NCI-H1105 (cell line): ENCODE measurements around the gene GTSE1.
A peak's percentile ranks its signal among the peaks of the same experiment; 100 is the strongest.
"Not testable (repeated sequence)": the region's sequence is repeated elsewhere in the genome, so short reads cannot be mapped to it uniquely, and the experiment has no call there.

Source experiments
- DNase-seq: peaks from one replicate; lab custom pipeline; 2025; lab: John Stamatoyannopoulos, UW

The GTSE1 gene

GRCh38 chr22:46296257-46297150, at the start of gene GTSE1:
Gene GTSE1, plus strand, starts transcription at chr22:46296870. Its CDS starts 531 bp downstream, at chr22:46297401.
- DNase-seq, result peak; percentile 97

GRCh38 chr22:46247443-46247975, 49.2 kb upstream of the GTSE1 start:
- no peak for DNase-seq

GRCh38 chr22:46250035-46250782, 46.5 kb upstream of the GTSE1 start, which contains the start of gene CDPF1:
Gene CDPF1, minus strand, starts transcription at chr22:46250293. Its CDS starts 2,009 bp downstream, at chr22:46248284.
- peak; percentile 83 for DNase-seq

- DNase-seq, result no peak
Measured at GRCh38 chr22:46250783-46251125, 45.9 kb upstream of the GTSE1 start.

- no peak for DNase-seq
Measured at GRCh38 chr22:46251266-46251665, 45.4 kb upstream of the GTSE1 start.

GRCh38 chr22:46251816-46252380, 44.8 kb upstream of the GTSE1 start:
- DNase-seq, result no peak

GRCh38 chr22:46256358-46256958, 40.2 kb upstream of the GTSE1 start:
- no peak for DNase-seq

GRCh38 chr22:46259374-46259773, 37.3 kb upstream of the GTSE1 start:
- no peak for DNase-seq

- DNase-seq, result no peak
Measured at GRCh38 chr22:46260038-46260437, 36.6 kb upstream of the GTSE1 start.

GRCh38 chr22:46262449-46263215, 34.0 kb upstream of the GTSE1 start:
- DNase-seq, result no peak

- DNase-seq, result no peak
Measured at GRCh38 chr22:46263216-46263590, 33.5 kb upstream of the GTSE1 start, which contains the start of gene PKDREJ. Gene PKDREJ, minus strand, starts transcription at chr22:46263343. Its CDS starts 21 bp downstream, at chr22:46263322.

- not testable (repeated sequence) for DNase-seq
Measured at GRCh38 chr22:46264520-46264919, 32.1 kb upstream of the GTSE1 start.

- DNase-seq, result not testable (repeated sequence)
Measured at GRCh38 chr22:46265627-46266026, 31.0 kb upstream of the GTSE1 start.

GRCh38 chr22:46267431-46268279, 29.0 kb upstream of the GTSE1 start, which contains the start of gene TTC38:
Gene TTC38, plus strand, starts transcription at chr22:46268008. Its CDS starts 32 bp downstream, at chr22:46268040.
- peak; percentile 13 for DNase-seq

GRCh38 chr22:46269564-46269963, 27.1 kb upstream of the GTSE1 start:
- DNase-seq, result no peak

GRCh38 chr22:46272196-46272595, 24.5 kb upstream of the GTSE1 start:
- DNase-seq, result no peak

- DNase-seq, result no peak
Measured at GRCh38 chr22:46272762-46273431, 23.8 kb upstream of the GTSE1 start.

- no peak for DNase-seq
Measured at GRCh38 chr22:46273432-46274148, 23.1 kb upstream of the GTSE1 start.

GRCh38 chr22:46274381-46274780, 22.3 kb upstream of the GTSE1 start:
- DNase-seq, result no peak
